Stimulated activated CD8-positive, alpha-beta memory T cell treated with anti-CD3 and anti-CD28 coated beads, Interleukin-4, amount 100 ng/mL, for 4 hours (primary cell): ENCODE results near the gene GALNT6.
"Not testable (repeated sequence)": the region's sequence is repeated elsewhere in the genome, so short reads cannot be mapped to it uniquely, and the experiment has no call there.

Source experiments
- DNase-seq, 2 donors: peaks; one replicate each; pipeline ENCODE4 v3.0.0-alpha.2; 2020; ENCODE audit warnings: low read depth in 2 of 2, low spot score in 1 of 2

GALNT6 gene

DNA sequence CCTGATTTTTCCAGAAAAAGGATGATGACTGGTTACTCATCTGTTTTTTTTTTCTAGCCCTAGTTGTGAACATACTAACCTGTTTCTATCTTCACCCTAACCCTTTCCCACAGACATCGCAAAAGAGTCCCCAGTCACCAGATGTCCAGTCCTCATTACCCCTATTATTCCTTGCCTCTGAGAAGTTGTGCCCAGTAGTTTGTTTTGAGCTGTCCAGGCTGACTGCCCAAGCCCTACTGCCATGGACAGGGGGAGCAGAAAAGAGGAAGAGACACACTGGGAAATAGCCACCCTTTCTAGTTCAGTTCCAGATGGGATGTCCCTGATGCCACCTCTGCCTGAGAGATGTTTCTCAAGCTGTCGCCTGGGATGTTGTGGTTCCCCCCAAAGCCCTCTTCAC is 30.9 kb downstream of the GALNT6 start:
- DNase-seq = no peak

DNA sequence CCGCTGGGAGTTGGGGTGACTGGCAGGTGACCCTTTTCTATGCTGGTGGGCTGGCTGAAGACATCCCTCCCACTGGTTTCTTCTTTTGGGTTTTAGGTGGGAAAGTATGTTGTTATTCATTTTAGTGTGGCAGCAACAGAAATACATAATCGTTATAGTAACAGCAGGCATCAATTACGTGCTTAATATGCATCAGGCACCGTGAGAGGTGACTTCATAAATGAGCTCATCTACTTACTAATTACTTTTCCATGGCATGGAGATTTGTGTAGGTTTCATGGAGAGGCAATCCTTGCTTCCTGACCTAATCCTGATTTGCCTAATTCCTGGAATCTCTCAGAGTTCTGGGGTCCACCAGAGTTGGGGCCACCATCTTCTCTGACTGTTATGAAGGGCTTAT is 31.4 kb downstream of the GALNT6 start:
- no peak for DNase-seq

DNA sequence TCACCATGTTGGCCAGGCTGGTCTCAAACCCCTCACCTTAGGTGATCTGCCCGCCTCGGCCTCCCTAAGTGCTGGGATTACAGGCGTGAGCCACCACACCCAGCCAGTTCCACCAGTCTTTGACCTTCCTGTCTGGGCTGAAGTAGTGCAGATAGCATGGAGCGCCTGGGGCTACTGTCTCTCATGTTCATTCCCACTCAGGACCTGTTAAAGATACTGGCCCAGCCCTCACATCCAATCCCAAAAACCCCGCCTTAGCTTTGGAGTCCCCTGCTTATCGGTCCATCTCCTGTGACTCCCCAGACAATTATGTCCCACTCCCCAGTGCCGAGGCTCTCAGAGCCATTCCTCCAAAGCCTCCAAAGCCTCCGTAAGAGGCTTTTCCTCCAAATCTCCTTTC is 32.7 kb downstream of the GALNT6 start:
- DNase-seq = no peak

DNA sequence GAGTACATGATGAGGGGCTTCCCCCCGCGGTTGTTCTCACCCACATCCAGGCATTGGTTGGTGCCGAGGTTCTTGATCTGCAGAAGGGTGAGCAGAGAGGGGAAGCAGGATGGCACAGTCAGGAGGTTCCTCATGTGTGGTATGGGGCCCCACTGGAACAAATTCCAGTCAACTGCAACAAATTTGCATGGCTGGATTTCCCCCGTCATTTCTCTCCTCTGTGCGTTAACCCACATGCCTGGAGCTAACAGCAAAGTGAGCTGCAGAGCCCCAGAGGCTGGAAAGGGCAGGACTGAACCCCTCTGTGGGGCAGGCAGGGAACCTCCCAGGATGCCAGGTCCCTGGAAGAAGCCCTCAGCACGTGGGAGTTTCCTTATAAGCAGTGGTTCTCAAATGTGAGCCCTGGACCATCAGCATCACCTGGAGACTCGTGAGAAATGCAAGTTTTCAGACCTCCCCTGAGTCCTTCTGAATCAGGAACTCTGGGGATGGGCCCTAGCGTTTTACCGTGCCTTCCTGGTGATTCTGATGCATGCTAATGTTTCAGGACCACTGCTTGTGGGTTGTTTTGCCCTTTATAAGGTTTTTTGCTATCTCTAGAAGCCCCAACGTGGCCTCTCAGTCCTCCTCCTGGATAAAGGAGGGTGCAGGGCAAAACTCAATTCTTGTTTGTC is 33.7 kb downstream of the GALNT6 start:
- DNase-seq = no peak

DNA sequence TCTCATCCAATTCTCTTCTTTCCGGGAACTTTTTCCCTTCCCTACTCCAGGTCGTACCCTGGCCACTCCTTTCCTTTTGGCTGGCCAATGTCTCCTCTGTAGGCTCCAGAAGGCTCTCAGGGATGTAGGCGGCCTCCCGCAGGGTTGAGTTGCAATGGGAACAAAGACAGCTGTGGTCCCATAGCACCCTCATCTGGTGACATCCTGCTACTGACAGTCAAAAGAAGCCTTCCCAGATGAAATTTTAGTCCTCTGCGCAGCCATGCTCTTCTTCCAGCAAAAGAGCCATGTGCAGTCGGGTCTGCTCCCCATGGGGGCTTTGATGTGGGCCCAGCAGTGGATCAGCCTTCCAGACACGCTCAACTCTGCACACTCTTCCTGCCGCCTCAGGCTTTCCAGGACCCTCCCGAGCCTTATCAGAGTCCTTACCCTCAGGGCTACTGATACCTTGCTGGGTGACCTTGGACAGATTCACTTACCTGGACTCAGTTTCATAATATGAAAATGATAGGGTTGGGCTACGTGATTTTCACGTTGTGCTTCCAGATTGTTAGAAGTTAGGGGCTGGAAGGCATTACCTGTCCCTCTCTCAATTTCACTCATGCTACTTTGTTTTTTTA is 39.2 kb downstream of the GALNT6 start:
- no peak for DNase-seq

DNA sequence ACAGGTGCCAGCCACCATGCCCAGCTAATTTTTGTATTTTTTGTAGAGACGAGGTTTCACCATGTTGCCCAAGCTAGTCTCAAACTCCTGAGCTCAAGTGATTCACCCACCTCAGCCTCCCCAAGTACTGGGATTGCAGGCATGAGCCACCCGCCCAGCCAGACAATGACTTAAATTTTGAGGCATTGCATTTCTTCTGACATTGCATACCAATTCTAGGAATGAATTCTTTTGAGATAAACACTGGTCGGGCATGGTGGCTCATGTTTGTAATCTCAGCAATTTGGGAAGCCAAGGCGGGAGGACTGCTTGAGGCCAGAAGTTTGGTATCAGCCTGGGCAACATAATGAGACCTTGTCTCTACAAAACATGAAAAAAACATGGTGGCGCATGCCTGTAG is 42.2 kb downstream of the GALNT6 start:
- no peak for DNase-seq

DNA sequence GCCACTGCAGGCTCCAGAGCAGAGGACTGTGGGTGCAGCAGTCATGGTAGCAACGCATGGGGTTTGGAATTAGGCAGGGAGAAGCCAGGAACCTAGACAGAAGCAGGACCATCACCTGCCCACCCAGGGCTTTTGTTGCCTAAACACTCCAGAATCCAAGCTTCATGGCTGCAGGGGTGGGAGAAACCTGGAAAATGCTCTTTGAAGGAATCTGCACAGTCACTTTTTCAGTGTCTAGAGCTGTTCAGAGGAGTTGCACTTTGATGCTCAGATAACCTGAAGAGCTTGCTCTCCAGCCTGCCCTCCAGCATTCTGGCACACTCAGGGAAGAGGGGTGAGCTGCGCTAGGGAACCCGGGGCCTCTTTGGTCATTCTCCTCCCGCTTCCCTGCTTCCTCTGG is 43.1 kb downstream of the GALNT6 start:
- no peak for DNase-seq

DNA sequence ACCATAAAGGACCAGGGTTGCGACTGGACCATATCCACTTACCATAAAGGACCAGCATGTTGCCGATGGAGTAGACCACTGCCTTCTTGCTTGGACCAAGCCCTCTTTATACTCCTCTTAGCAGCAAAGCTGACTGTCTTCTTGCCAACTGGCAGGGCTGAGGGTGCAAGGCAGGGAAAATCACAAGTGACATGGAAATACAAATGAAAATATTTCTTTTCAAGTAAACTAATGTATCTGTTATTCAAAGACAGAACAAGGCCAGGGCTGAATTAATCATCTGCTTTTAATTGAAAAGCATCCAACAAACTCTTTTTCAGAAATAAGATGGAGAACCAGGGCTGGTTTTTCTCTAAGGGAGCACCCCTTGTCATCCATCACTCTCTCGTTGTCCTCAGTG is 44.6 kb downstream of the GALNT6 start, which contains the start of gene CELA1:
CELA1 (minus strand) TSS at position 99 of the 400 bp plus-strand sequence; CDS start at position 58, 41 bp downstream.
- no peak for DNase-seq

DNA sequence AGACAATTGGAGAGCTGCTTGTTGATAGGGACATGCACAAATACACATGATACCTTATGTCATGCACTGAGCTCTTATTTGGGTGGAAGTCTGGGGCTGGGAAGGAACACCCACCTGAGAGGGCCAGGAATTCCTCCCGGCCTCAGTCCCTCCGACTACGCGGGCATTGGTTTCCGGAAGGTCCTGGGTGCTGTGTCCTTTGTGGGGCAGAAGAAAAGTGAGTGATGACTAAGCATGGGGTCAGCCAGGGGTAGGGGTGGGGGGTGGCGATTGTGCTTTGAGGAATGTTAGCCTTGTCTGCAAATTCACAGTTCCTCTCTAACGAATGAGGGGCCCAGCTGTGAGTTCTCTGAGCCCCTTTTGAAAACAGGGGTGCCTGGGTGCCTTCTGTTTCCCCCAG is 45.5 kb downstream of the GALNT6 start:
- no peak for DNase-seq

DNA sequence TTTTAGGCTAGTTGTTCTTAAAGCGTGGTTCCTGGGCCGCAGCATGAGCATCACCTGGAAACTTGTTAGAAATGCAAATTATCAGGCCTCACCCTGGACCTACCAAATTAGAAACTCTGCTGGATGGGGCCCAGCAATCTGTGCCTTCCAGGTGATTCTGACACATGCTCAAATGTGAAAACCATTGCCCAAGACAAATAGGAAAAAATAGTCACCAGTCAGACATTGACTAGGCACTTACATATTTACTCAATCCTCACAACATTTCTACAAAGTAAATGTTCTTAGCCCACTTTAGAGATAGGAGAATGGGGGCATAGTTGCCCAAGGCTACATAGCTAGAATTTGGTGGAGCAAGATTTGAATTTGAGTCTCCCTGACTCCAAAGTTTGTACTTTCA is 48.0 kb downstream of the GALNT6 start:
- DNase-seq = no peak

DNA sequence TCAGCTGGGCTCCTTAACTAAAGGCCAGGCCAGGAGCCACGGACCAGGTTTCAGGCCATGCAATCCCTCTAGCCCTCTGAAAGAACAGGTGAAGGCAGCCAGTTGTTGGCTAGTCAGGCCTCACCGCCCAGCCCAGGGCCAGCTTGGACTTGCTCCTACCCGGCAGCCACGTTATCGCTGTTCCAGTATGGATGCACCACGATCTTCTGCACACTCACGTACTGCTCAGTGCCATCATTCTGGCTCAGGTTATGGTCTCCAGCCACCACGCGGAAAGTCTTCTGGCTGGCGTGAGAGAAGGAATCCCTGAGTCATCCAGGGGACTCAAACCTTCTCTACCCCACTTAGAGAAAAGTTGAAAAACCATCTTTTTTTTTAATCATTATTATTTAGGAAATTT is 48.8 kb downstream of the GALNT6 start:
- DNase-seq = no peak

DNA sequence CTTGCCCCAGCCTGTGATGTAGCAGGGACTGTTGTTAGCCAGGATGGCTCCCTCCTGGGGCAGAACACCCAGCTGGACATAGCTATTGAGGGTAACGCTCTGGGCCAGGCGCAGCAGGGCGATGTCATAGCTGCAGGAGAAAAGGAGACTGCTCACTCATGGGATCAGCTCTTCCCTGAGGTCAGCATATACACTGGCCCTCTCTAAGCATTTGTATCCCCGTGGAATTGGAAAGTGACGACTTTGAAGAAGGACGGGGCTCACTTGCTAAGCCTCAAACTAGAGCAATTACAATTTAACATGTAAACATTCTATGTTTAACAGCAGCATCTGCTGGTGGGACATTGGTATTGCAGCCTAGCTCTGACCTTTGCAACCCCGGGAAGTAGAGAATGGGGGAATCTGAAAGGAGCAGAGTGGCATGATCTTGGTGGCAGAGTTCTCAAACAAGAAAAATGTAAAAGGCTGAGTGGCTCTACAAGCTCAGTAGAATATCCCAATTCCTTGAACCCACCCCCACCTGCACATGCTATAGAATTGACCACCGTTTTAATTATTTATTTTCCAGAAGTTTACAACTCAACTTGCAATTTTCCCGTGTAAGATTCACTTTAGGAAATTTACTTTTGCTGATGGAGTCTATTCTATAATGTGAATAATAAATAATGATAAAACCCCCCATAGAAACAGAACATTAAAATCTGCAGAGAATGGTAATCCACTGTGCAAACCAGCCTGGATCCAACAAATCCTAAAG is 49.8 kb downstream of the GALNT6 start:
- DNase-seq = peak; percentile 40 to 42

DNA sequence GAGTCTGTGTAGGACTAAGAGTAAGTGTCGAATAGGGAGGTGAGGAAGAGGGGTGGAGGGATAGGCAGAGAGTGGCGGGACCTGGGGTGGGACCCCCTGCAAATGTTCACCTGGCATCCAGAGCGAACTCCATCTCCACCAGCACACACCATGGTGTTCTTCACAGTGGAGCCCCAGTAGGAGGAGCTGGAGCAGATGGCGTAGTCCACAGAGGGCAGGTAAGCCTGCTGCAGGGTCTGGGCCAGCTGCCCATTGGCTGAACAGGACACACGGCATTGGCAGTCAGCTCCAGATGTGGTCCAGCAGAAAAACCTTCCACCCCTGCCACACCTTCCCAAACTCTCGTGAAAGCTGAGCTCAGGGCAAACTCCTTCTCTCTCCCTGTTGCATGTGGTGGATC is 51.5 kb downstream of the GALNT6 start:
- no peak for DNase-seq

DNA sequence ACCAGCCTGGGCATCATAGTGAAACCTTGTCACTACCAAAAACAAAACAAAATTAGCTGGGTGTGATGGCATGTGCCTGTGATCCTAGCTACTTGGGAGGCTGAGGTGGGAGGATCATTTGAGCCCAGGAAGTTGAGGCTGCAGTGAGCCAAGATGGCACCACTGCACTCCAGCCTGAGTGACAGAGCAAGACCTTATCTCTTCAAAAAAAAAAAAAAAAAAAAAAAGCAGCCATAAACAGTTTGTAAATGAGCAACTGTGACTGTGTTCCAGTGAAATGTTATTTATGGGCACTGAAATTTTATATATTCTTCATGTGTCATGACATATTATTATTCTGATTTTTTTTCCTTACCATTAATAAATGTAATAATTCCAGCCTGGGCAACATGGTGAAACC is 53.9 kb downstream of the GALNT6 start:
- DNase-seq = not testable (repeated sequence)

DNA sequence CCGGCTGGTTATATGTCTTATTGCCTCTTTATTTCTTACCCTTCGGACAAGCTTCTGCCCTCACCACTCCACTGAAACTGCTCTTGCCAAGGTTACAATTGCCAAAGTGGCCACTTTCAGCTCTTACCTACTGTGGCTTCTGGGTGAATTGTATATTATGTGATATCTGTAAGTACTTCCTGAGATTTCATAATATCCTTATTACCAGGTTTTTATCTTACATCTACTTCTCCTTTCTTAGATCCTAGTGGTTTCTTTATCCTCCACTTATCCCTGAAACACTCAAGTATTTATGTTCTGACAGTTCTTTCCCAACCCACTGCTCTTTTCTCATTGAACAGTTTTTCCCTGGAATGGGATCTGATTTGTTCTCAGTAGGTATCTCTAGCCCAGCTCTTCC is 55.3 kb downstream of the GALNT6 start:
- no peak for DNase-seq

DNA sequence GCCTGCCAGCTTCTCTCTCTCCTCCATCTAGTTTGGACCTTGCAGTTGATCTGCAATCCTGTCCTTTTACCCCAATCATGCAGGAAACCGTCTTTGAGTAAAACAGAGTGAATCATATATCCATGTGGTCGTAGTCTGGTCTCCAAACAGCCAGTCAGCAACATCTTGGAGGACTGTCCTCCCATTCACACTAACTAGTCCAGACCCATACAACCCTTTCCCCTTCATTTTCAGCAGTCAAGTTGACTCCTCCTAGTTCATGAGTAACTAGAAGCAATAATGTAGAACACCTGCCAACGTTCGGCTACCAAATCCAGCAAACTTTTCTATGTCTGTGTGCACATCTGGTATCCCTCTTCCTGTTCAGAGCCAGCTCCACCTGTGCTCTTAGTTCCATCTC is 56.4 kb downstream of the GALNT6 start:
- no peak for DNase-seq

DNA sequence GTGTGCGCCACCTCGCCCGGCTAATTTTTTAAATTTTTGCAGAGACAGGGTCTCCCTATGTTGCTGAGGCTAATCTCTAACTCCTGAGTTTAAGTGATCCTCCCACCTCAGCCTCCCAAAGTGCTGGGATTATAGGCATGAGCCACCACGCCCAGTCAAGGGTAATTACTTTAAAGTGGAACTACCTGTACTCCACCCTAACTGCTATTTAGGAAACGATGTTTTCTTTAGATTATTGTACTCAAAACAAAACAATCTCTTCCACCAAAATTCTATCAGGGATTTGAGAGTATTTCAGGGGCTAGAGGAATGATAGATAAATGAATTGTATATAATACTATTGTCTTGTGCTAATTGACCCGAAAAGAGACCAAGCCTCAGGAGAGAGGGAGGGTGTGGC is 57.7 kb downstream of the GALNT6 start:
- no peak for DNase-seq

DNA sequence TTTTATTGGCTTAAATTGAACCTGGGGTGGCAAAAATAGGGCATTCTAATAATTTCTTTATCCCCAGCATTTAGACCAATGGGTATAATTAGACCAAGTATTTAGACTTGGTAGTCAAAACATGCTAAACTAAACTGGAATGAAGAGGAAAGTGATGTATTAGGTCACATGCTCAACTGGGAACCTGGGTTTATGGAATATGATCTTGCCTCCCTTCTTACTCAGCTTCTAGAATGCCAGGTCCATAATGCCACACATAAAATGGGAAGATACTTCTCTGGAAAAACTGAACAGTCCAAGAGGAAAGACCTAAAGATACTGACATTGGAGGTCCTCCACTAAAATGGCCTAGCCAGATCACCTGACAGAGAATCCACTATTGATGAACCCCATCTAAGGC is 61.0 kb downstream of the GALNT6 start:
- DNase-seq = no peak

DNA sequence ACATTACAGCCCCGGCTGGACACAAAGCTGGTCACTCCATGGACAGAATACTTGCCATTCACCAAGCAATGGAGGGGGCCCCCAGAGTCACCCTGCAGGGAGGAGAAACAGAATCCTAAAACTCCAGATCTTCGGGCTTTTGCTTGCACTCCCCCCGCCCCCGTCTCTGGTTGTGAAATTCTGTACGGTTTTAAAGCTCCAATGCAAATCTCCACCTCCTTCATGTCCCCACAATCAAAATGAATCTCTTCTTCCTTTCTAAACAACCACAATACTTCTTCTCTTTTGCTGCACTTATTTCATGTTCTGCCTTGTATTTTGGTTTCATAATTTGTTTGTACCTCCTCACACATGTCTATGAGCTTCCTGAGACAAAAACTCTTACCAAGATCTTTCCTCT is 61.5 kb downstream of the GALNT6 start:
- DNase-seq = no peak

DNA sequence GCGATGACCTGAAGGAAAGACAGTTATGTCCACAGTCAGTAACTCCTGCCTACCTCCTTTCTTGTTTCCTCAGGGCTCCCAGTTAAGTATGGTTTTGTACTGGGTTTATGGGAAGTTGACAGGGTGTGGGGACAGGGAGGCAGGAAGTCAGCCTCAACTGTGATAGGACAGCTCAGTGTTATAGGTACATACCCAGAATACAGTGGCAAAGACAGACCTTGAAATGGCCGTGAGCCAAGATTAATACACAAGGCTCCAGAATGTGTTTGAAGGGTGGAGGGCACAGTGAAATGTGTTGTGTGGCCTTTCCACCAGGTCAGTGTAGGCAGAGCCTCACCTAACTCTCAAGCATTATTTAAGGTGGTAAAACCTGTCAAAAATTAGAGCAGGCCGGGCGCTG is 62.6 kb downstream of the GALNT6 start:
- no peak for DNase-seq

DNA sequence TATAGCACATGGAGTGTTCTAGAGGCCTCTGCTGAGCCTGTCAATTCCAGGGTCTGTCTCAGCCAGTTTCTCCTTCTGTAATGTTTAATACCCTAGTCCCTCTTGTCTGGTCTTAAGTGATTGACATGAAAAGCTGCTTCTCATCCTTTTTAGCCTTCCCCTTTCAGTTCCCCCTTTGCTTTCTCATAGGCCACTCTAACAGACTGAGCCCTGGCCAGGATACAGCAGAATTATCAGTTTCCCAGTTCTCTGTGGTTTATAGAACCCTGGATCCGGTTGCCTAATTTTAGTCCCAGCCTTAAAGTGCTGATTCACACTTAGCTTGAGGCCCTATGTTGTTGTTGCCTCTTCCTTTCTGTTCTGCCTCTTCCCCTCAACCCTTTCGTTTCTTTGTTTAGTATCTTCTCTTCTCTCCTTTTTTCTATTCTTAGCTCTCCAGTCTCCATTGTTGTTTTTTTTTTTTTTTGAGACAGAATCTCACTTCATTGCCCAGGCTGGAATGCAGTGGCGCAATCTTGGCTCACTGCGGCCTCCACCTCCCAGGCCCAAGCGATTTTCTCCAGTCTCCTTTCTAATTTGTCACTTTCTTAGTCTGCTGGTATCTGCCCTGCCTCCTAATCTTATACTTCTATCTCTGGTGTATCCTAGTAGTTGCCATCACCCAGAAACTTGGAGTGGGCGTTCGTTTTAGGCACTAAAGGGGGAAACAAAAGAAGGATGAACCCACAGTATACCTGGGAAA is 64.3 kb downstream of the GALNT6 start:
- no peak for DNase-seq

DNA sequence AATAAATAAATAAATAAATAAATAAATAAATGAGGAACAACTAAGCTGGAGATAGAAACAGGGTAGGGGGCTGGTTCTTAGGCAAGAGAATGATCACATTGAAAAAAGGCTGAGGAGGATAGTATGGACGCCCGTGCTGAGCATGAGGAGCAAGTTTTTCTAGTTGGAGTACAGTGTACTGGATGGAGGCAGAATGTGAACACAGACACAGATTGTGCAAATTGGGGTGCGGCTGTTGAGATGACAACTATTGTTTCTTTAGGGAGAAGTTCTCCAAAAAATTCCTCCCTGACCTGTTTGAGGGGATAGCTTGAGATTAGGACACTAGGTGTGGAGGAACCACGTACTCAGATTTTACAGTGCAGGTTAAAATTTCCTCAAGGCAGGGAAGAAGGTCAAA is 66.3 kb downstream of the GALNT6 start:
- DNase-seq = no peak
